ENCODE measurements around the gene SLC23A1. TPM values are rescaled to one million over a fixed set of nuclear protein-coding genes. Genes with fewer than 3 reads are reported as not detected.

SLC23A1 gene
- total and polyA plus RNA-seq, 11 donors, result not detected

GRCh38 chr5:139395844-139396640 is 12.9 kb upstream of the SLC23A1 start:
- intact Hi-C loops (cut with DNase I), result loop anchor here in 4 of 10 donors (1.0 to 10.0 kb wide), 4 partner anchors 19 to 101 kb away; partner anchors contain the start of gene MATR3 (in 1 of the 4)
- H3K36me3 ChIP-seq, result peaks cover 0 to 22% (median 0%) of the 10 kb centered on the region in 9 donors
- TF ChIP-seq POLR2A (IDR thresholded peaks at IDR 0.05) (peak in 1 of 2 donors; percentile 28), CTCF (IDR thresholded peaks at IDR 0.05) (no peak)
- WGBS, 4 donors, result 54 to 66% (median 61%) methylated on average over 8 of the region's 8 CpGs
- H3K27ac ChIP-seq, result peak overlapping the region; percentile 84 to 97 (median 93)
- ATAC-seq, result peak; percentile 22 to 47 (median 40)
- peaks cover 5 to 68% (median 48%) of the 10 kb centered on the region in 12 donors for H3K4me1 ChIP-seq
- peaks cover 0 to 28% (median 0%) of the 10 kb centered on the region in 9 donors for H3K27me3 ChIP-seq
- DNase-seq, result peak in 2 of 5 donors; percentile 60 to 79
- H3K9me3 ChIP-seq, result no peaks in the 10 kb centered on the region
- H3K4me3 ChIP-seq, result peak overlapping the region in 9 of 12 donors; percentile 65 to 82 (median 70)

- peak; percentile 74 to 87 (median 82) for DNase-seq
- Histone ChIP-seq H3K9me3 (no peaks in the 10 kb centered on the region), H3K36me3 (peaks cover 0 to 17% (median 0%) of the 10 kb centered on the region in 9 donors), H3K27me3 (peaks cover 0 to 28% (median 0%) of the 10 kb centered on the region in 9 donors), H3K27ac (peak within 1 kb of the TSS; percentile 84 to 97 (median 93)), H3K4me1 (peaks cover 5 to 79% (median 51%) of the 10 kb centered on the region in 12 donors), H3K4me3 (peak within 1 kb of the TSS; percentile 65 to 82 (median 69))
- intact Hi-C loops (cut with DNase I), result loop anchor here in 6 of 10 donors (1.0 to 10.0 kb wide), 5 partner anchors 20 to 100 kb away; partner anchors contain the start of genes PAIP2 (in 5 of the 6) and MATR3 (in 1 of the 6)
- ATAC-seq, result peak; percentile 76 to 81 (median 78)
- peak; percentile 39 to 58 for TF ChIP-seq POLR2A (IDR thresholded peaks at IDR 0.05)
- TF ChIP-seq CTCF (IDR thresholded peaks at IDR 0.05), result no peak
- 6 to 15% (median 12%) methylated on average over 36 to 76 of the region's 76 CpGs for WGBS, 4 donors
Observed at GRCh38 chr5:139394654-139395566, 11.8 kb upstream of the SLC23A1 start, which contains the start of gene PROB1. PROB1 (minus strand) TSS chr5:139395104; CDS start chr5:139395081, 23 bp downstream.

- Histone ChIP-seq H3K36me3 (peaks cover 0 to 14% (median 0%) of the 10 kb centered on the region in 9 donors), H3K27ac (peak overlapping the region; percentile 84 to 97 (median 93)), H3K4me1 (peaks cover 5 to 80% (median 51%) of the 10 kb centered on the region in 12 donors), H3K27me3 (peaks cover 0 to 28% (median 0%) of the 10 kb centered on the region in 9 donors), H3K4me3 (peak overlapping the region; percentile 65 to 82 (median 69)), H3K9me3 (no peaks in the 10 kb centered on the region)
- ATAC-seq (peak in 3 of 4 donors; percentile 11 to 50 (median 33)), DNase-seq (peak in 4 of 5 donors; percentile 72 to 87 (median 78))
- intact Hi-C loops (cut with DNase I), result loop anchor here in 5 of 10 donors (2.0 to 10.0 kb wide), 4 partner anchors 21 to 99 kb away; partner anchors contain the start of genes PAIP2 (in 5 of the 5) and MATR3 (in 1 of the 5)
- 1 to 3% (median 2%) methylated on average over 14 to 62 of the region's 62 CpGs; no CpG with 5 or more reads in 1 of the 4 donors for WGBS, 4 donors
- TF ChIP-seq POLR2A (IDR thresholded peaks at IDR 0.05) (no peak), CTCF (IDR thresholded peaks at IDR 0.05) (peak; percentile 26 to 78 (median 44))
Observed at GRCh38 chr5:139394123-139394653, 11.1 kb upstream of the SLC23A1 start.
